AML-193 (cell line): Measurements from ENCODE around the gene HNRNPCL1.
"Not testable (repeated sequence)": the region's sequence is repeated elsewhere in the genome, so short reads cannot be mapped to it uniquely, and the experiment has no call there.

ENCODE experiments used
- DNase-seq, 2 experiments: peaks; one replicate each; lab custom pipeline; 2025; lab: John Stamatoyannopoulos, UW

HNRNPCL1 gene

GRCh38 chr1:12848620-12849019 is at the start of gene HNRNPCL1:
TSS of gene HNRNPCL1 (minus strand) at chr1:12848720. CDS start at chr1:12848289, 431 bp downstream.
- DNase-seq, result not testable (repeated sequence)

GRCh38 chr1:12898170-12898569 is 49.6 kb upstream of the HNRNPCL1 start, which contains the start of gene PRAMEF10:
TSS of gene PRAMEF10 (minus strand) at chr1:12898270. CDS start at chr1:12895847, 2,423 bp downstream.
- not testable (repeated sequence) for DNase-seq

GRCh38 chr1:12886101-12886500 is 37.6 kb upstream of the HNRNPCL1 start, which contains the start of gene PRAMEF4:
TSS of gene PRAMEF4 (minus strand) at chr1:12886201. CDS start at chr1:12883394, 2,807 bp downstream.
- DNase-seq, result not testable (repeated sequence)

GRCh38 chr1:12878453-12878852 is 29.9 kb upstream of the HNRNPCL1 start:
- not testable (repeated sequence) for DNase-seq

GRCh38 chr1:12863131-12863880 is 14.8 kb upstream of the HNRNPCL1 start:
- DNase-seq, result not testable (repeated sequence)

GRCh38 chr1:12856786-12857185 is 8.3 kb upstream of the HNRNPCL1 start, which contains the start of gene PRAMEF2:
TSS of gene PRAMEF2 (plus strand) at chr1:12857086. CDS start at chr1:12859010, 1,924 bp downstream.
- DNase-seq, result not testable (repeated sequence)

GRCh38 chr1:12851779-12852178 is 3.3 kb upstream of the HNRNPCL1 start:
- no peak for DNase-seq

- DNase-seq, result not testable (repeated sequence)
These were observed 15.3 kb downstream of the HNRNPCL1 start for GRCh38 chr1:12833251-12833650.

GRCh38 chr1:12831310-12831709 is 17.2 kb downstream of the HNRNPCL1 start, which contains the start of gene PRAMEF11:
TSS of gene PRAMEF11 (minus strand) at chr1:12831410. CDS start at chr1:12828789, 2,621 bp downstream.
- not testable (repeated sequence) for DNase-seq

- DNase-seq, result not testable (repeated sequence)
These were observed 29.5 kb downstream of the HNRNPCL1 start for GRCh38 chr1:12819061-12819460.

- DNase-seq, result no peak
These were observed 37.1 kb downstream of the HNRNPCL1 start for GRCh38 chr1:12811409-12811784.

- no peak for DNase-seq
These were observed 37.7 kb downstream of the HNRNPCL1 start for GRCh38 chr1:12810691-12811408.

- no peak for DNase-seq
These were observed 38.6 kb downstream of the HNRNPCL1 start for GRCh38 chr1:12809933-12810332.

- no peak for DNase-seq
These were observed 48.8 kb downstream of the HNRNPCL1 start for GRCh38 chr1:12799730-12800129.

- no peak for DNase-seq
These were observed 49.6 kb downstream of the HNRNPCL1 start for GRCh38 chr1:12798911-12799310.
